Measurements from ENCODE around the gene USF2. TPM values are rescaled to one million over a fixed set of nuclear protein-coding genes. Genes with fewer than 3 reads are reported as not detected.

USF2 gene
- total RNA-seq, result 65.7 and 71.7 TPM in 2 replicates

GRCh38 chr19:35268536-35269437 is at the start of gene USF2:
Gene USF2 (plus strand): TSS chr19:35268962. CDS start chr19:35269102, 140 bp downstream.

GRCh38 chr19:35228177-35228930 is 40.4 kb upstream of the USF2 start, which contains the start of gene FAM187B:
Gene FAM187B (minus strand): TSS chr19:35228739. CDS start chr19:35228680, 59 bp downstream.

GRCh38 chr19:35248310-35249145 is 20.2 kb upstream of the USF2 start, which contains the start of gene LSR:
Gene LSR (plus strand): TSS chr19:35249002. CDS start chr19:35249023, 21 bp downstream.

GRCh38 chr19:35291916-35292315 is 23.2 kb downstream of the USF2 start, which contains the start of gene MAG:
Gene MAG (plus strand): TSS chr19:35292161. CDS start chr19:35295409, 3,248 bp downstream.

GRCh38 chr19:35328851-35329285 is 60.1 kb downstream of the USF2 start, which contains the start of gene CD22:
Gene CD22 (plus strand): TSS chr19:35329187. CDS start chr19:35332041, 2,854 bp downstream.

Other genes with a start within 250 kb of the USF2 start
- gene SCN1B, start 238.5 kb upstream of the USF2 start, total RNA-seq, result 13.7 and 15.2 TPM in 2 replicates
- not detected in 2 replicates for gene HPN, start 227.2 kb upstream of the USF2 start, total RNA-seq
- gene FXYD3, start 153.1 kb upstream of the USF2 start, total RNA-seq, result not detected in 2 replicates
- 0.05 and 0.37 TPM in 2 replicates for gene LGI4, start 133.9 kb upstream of the USF2 start, total RNA-seq
- 1.3 and 14.8 TPM in 2 replicates for gene FXYD1, start 130.1 kb upstream of the USF2 start, total RNA-seq
- gene FXYD7, start 125.7 kb upstream of the USF2 start, total RNA-seq, result not detected in 2 replicates
- gene FXYD5, start 114.2 kb upstream of the USF2 start, total RNA-seq, result 61.2 and 76.9 TPM in 2 replicates
- gene FAM187B, start 40.2 kb upstream of the USF2 start, total RNA-seq, result not detected in 2 replicates
- gene LSR, start 20.0 kb upstream of the USF2 start, total RNA-seq, result 1.2 and 1.4 TPM in 2 replicates
- not detected in 2 replicates for gene HAMP, start 13.6 kb downstream of the USF2 start, total RNA-seq
- gene MAG, start 23.2 kb downstream of the USF2 start, total RNA-seq, result 0.34 and 2.9 TPM in 2 replicates
- 2.2 and 4.4 TPM in 2 replicates for gene CD22, start 60.2 kb downstream of the USF2 start, total RNA-seq
- gene FFAR1, start 78.9 kb downstream of the USF2 start, total RNA-seq, result not detected in 2 replicates
- gene FFAR3, start 89.5 kb downstream of the USF2 start, total RNA-seq, result 0.19 TPM in 1 of 2 replicates, not detected in the other
- gene GPR42, start 102.1 kb downstream of the USF2 start, total RNA-seq, result not detected in 2 replicates
- gene FFAR2, start 179.3 kb downstream of the USF2 start, total RNA-seq, result not detected in 2 replicates
- gene KRTDAP, start 221.5 kb downstream of the USF2 start, total RNA-seq, result not detected in 2 replicates
- gene DMKN, start 244.7 kb downstream of the USF2 start, total RNA-seq, result 9.1 and 10.6 TPM in 2 replicates